CD4-positive, alpha-beta T cell treated with Interleukin-15 for 1 hour (primary cell): Measurements from ENCODE around the gene LIMS2.

ENCODE experiments used
- DNase-seq: peaks from one replicate; pipeline ENCODE4 v3.0.0-alpha.2; 2020

The LIMS2 gene

DNA sequence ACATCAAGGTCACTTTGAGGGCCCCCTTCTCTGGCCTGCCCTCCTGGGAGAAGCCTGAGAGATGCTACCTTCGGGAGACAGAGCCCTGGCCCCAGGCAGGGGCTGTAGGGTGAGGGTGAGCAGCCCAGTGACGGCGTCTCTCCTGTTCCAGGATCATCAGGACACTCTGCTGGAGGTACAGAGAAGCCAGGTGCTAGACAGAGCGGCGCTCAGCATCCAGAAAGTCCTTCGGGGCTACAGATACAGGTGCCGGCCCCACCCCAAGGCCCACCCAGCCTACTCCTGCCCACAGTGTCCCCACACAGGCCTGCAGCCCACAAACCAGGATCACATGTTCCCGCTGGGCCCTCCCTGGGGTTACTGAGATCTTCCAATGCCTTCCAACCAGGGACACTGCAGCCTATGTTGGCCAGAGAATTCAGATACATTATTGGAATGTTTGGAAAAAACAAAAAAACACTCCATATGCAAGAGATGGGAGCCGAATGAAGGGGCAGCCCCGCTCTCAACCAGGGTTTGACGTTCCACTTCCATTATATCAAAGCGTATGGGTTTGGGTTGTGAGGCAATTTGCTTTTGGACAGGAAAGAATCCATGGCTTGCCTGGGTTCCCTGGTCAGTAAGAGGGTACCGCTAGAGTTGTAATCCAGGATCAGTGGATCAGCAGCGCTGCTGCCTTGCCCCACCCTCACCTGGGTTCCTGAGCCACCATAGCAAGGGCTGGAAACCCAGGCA lies 78.9 kb downstream of the LIMS2 start:
- no peak for DNase-seq

DNA sequence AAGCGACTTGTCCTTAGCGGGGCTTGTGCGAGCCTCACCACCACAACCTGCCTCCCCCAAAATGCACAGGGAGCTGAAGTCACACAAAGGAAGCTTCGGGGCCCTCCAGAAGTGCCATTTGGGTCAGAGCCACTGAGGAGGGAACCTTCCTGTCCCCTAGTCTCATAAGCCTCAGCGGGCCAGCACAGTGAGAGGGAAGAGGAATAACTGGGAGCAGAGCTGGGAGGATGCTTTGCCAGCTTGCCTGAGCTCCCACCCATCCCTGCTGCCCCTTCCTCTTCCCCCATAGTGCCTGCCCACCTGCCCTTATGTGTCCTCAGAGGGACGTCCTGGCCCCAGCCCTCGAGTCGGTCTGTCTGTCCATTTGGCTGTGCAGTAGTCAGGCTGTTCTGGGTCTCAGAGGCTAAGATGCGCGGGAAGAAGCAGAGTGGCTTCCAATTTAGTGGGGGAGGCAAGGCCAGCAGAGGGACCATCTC lies 81.2 kb downstream of the LIMS2 start:
- DNase-seq = no peak

DNA sequence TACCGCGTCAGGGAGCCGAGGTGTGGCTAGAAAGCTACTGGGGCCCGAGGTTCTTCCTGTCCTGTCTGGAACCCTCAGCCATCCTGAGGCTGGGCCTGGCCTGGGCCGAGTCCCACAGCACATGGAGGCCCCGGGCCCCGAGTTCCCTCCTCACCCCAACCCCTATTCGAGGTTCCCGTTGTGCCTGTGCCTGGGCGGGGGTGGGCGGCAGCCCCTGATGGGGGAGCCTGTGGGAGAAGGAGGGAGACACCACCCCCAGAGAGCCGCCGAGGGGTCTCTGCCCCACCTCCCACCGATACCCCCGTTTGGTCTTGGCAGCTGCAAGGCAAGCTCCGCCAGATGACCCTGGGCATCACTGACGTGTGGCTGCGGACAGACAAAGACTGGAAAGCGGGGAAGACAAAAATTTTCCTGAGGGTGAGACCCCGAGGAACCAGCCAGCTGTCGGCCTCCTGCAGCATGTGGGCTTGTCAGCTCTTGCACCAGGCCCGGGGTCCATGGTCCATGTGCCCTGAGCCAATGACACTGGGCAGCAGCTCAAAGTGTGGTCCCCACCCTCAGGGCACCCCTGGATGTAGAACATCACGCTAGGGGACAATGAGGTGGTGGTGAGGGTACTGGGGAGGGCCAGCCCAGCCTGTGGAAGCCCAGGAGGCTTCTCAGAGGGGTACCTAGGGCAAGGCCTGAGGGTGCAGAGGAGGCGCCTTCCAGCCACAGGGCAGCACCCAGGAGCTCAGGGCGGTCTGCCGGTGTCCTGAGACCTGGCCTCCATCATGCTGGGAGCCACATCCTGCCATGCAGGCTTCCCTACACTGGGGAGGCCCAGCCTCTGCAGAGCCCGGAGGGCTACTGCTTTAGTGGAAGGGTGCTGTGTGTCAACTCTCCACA lies 81.9 kb downstream of the LIMS2 start:
- DNase-seq = no peak

DNA sequence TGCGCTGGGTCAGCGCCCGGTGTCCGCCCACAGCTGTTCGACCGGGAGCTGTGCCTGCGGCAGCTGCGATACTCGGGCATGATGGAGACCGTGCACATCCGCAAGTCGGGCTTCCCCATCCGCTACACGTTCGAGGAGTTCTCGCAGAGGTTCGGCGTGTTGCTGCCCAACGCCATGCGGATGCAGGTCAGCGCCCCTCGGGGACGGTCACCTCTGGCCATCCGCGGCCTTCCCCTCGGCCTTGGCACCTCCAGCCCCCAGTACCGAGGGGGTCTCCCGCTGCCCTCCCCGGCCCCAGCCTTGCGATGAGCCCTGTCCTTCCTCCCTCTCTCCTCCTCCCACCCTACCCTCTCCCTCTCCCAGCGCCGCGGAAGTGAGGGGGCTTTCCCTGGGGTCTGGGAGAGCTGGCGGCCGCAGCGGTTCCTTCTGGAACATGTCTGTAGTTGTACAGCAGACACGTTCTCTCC lies 82.5 kb downstream of the LIMS2 start:
- no peak for DNase-seq

DNA sequence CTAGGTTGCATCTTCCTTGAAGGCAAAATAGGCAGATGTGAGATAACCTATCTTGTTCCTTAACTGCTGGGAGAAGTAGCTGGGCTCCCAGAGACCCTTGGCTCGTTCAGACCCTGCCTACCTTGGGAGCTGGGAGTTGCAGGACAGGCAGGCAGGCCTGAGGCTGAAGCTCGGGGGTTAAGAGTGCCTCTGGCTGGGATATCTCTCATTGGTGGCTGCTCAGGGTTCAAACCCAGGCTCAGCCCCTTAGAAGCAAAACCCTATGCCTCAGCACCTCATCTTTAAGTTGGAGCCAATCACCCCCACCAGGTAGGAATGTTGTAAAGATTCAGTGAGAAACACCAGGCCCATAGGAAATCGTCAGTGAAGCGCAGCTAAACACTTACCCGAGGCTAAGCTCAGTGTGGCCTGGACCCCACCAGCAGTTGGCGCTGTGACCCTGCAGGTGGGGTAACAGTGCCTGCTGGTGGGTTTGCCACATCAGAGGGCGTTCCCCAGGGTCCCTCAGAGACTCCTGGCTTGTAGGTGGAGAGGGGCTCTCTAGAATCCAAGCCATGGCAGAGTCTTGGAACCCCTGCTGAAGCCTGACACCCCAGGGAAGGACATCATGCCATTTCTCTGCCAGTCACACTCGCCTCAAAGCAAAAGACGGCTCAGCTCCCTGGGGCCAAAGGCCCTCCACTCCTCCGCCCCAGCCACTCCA lies 84.0 kb downstream of the LIMS2 start:
- peak; percentile 71 for DNase-seq

DNA sequence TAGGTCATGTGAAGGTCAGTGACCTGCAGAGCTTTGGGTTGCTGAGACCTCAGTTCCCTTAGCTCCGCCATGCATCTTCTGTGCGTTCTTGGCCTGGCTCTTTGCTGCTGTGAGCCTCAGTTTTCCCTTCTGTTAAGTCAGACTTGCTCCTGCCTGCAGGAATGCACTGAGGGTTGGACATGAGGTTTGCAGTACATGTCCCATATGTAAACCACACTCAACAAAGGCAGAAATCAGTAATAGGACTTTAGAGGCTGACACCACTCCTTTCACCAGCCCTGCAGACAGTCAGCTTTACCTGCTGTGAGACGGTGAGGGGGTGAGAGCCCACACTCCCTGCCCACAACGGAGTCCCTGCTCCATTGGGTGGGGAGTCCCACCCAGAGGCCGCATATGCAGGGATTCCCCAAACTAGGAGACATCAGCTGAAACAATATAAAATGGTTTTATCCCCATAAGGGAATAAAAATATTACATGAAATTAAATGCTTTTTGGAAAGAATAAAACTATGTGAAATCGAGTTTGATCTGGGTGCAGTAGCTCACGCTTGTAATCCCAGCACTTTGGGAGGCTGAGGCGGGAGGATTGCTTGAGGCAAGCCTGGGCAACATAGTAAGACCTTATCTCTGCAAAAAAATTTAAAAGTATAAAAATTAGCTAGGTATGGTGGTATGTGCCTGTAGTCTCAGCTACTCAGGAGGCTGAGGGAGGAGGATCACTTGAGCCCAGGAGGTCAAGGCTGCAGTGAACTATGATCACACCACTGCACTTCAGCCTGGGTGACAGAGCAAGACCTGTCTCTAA lies 84.7 kb downstream of the LIMS2 start:
- DNase-seq = no peak

DNA sequence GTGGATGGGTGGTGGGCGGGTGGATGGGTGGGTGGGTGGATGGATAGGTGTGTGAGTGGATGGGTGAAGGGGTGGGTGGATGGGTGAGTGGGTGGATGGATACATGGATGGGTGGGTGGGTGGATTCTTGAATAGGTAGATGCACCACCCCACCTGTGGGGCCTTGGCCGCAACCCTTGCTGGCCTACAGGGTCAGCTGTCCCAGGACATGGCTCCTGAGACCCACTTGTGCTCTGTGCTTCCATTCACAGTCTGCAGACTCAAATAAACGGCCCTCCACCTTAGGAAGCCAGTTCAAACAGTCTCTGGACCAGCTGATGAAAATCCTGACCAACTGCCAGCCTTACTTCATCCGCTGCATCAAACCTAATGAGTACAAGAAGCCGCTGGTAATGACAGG lies 85.5 kb downstream of the LIMS2 start:
- no peak for DNase-seq

DNA sequence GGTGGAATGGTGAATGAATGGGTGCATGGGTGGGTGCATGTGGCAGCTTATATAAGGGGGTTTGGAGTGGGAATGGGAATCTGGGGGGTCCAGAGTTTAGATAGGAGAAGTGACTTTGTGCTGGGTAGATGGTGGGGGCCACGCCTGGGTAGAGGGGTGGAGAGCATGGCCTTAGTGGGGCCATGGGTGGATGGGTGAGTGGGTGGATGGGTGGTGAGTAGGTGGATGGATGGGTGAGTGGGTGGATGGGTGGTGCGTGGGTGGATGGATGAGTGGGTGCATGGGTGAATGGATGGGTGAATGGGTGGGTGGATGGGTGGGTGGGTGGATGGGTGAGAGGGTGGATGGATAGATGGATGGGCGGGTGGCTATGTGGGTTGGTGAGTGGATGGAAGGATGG lies 86.0 kb downstream of the LIMS2 start:
- no peak for DNase-seq
